ENCODE results near the gene TP73.

Gene TP73

GRCh38 chr1:3683992-3684391 lies 31.7 kb downstream of the TP73 start:
- TF ChIP-seq GATA3 (IDR thresholded peaks at IDR 0.05; ENCODE audit: low read depth, low read length) (no peak), GATA2 (IDR thresholded peaks at IDR 0.05; ENCODE audit: low read depth, low read length) (no peak)

GRCh38 chr1:3685222-3685621 lies 32.9 kb downstream of the TP73 start:
- no peak for TF ChIP-seq GATA2 (IDR thresholded peaks at IDR 0.05; ENCODE audit: low read depth, low read length)
- TF ChIP-seq GATA3 (IDR thresholded peaks at IDR 0.05; ENCODE audit: low read depth, low read length) = no peak

- TF ChIP-seq GATA3 (IDR thresholded peaks at IDR 0.05; ENCODE audit: low read depth, low read length) (no peak), GATA2 (IDR thresholded peaks at IDR 0.05; ENCODE audit: low read depth, low read length) (no peak)
Observed at GRCh38 chr1:3685906-3686305, 33.6 kb downstream of the TP73 start.

GRCh38 chr1:3687504-3687903 lies 35.2 kb downstream of the TP73 start:
- no peak for TF ChIP-seq GATA3 (IDR thresholded peaks at IDR 0.05; ENCODE audit: low read depth, low read length)
- no peak for TF ChIP-seq GATA2 (IDR thresholded peaks at IDR 0.05; ENCODE audit: low read depth, low read length)

GRCh38 chr1:3688356-3689137 lies 36.2 kb downstream of the TP73 start:
- TF ChIP-seq GATA2 (IDR thresholded peaks at IDR 0.05; ENCODE audit: low read depth, low read length) (no peak), GATA3 (IDR thresholded peaks at IDR 0.05; ENCODE audit: low read depth, low read length) (no peak)

GRCh38 chr1:3689138-3689750 lies 36.9 kb downstream of the TP73 start:
- no peak for TF ChIP-seq GATA3 (IDR thresholded peaks at IDR 0.05; ENCODE audit: low read depth, low read length)
- TF ChIP-seq GATA2 (IDR thresholded peaks at IDR 0.05; ENCODE audit: low read depth, low read length) = no peak

GRCh38 chr1:3690282-3691065 lies 38.2 kb downstream of the TP73 start:
- TF ChIP-seq GATA3 (IDR thresholded peaks at IDR 0.05; ENCODE audit: low read depth, low read length) = no peak
- TF ChIP-seq GATA2 (IDR thresholded peaks at IDR 0.05; ENCODE audit: low read depth, low read length) = no peak

GRCh38 chr1:3691421-3692204 lies 39.3 kb downstream of the TP73 start:
- no peak for TF ChIP-seq GATA3 (IDR thresholded peaks at IDR 0.05; ENCODE audit: low read depth, low read length)
- no peak for TF ChIP-seq GATA2 (IDR thresholded peaks at IDR 0.05; ENCODE audit: low read depth, low read length)

- TF ChIP-seq GATA2 (IDR thresholded peaks at IDR 0.05; ENCODE audit: low read depth, low read length) (no peak), GATA3 (IDR thresholded peaks at IDR 0.05; ENCODE audit: low read depth, low read length) (no peak)
Observed at GRCh38 chr1:3692598-3692997, 40.3 kb downstream of the TP73 start.

GRCh38 chr1:3693321-3693720 lies 41.0 kb downstream of the TP73 start:
- no peak for TF ChIP-seq GATA3 (IDR thresholded peaks at IDR 0.05; ENCODE audit: low read depth, low read length)
- TF ChIP-seq GATA2 (IDR thresholded peaks at IDR 0.05; ENCODE audit: low read depth, low read length) = no peak

- TF ChIP-seq GATA3 (IDR thresholded peaks at IDR 0.05; ENCODE audit: low read depth, low read length) = no peak
- TF ChIP-seq GATA2 (IDR thresholded peaks at IDR 0.05; ENCODE audit: low read depth, low read length) = no peak
Observed at GRCh38 chr1:3695326-3696217, 43.3 kb downstream of the TP73 start.

- TF ChIP-seq GATA3 (IDR thresholded peaks at IDR 0.05; ENCODE audit: low read depth, low read length) = no peak
- no peak for TF ChIP-seq GATA2 (IDR thresholded peaks at IDR 0.05; ENCODE audit: low read depth, low read length)
Observed at GRCh38 chr1:3696689-3697088, 44.4 kb downstream of the TP73 start.

- TF ChIP-seq GATA3 (IDR thresholded peaks at IDR 0.05; ENCODE audit: low read depth, low read length) (no peak), GATA2 (IDR thresholded peaks at IDR 0.05; ENCODE audit: low read depth, low read length) (no peak)
Observed at GRCh38 chr1:3697104-3697503, 44.8 kb downstream of the TP73 start.

Measured in SH-SY5Y (cell line).